GM21381 (cell line): ENCODE data around the gene MESD.
A peak's percentile ranks its signal among the peaks of the same experiment; 100 is the strongest.

Experiments used
- ATAC-seq: cut with Tn5 transposase; IDR thresholded peaks from one replicate; pipeline ENCODE4 v1.9.1; 2021; ENCODE audit warnings: mild to moderate bottlenecking, moderate library complexity; ENCODE audit not compliant: unreplicated experiment

The MESD gene

GRCh38 chr15:81015621-81016488, 26.2 kb upstream of the MESD start:
- ATAC-seq: no peak

- ATAC-seq: no peak
Measured at GRCh38 chr15:81014446-81015093, 25.0 kb upstream of the MESD start.

GRCh38 chr15:81013396-81013929, 23.8 kb upstream of the MESD start:
- no peak for ATAC-seq

- no peak for ATAC-seq
Measured at GRCh38 chr15:81012588-81012987, 23.0 kb upstream of the MESD start.

- no peak for ATAC-seq
Measured at GRCh38 chr15:81011593-81011992, 22.0 kb upstream of the MESD start.

- no peak for ATAC-seq
Measured at GRCh38 chr15:81010086-81010485, 20.5 kb upstream of the MESD start.

- no peak for ATAC-seq
Measured at GRCh38 chr15:81008312-81008711, 18.7 kb upstream of the MESD start.

GRCh38 chr15:81007428-81008064, 17.9 kb upstream of the MESD start:
- no peak for ATAC-seq

GRCh38 chr15:81006124-81006523, 16.5 kb upstream of the MESD start:
- ATAC-seq: no peak

GRCh38 chr15:81003097-81003350, 13.4 kb upstream of the MESD start:
- ATAC-seq: no peak

- no peak for ATAC-seq
Measured at GRCh38 chr15:81002331-81003096, 12.9 kb upstream of the MESD start.

GRCh38 chr15:81002009-81002330, 12.4 kb upstream of the MESD start:
- ATAC-seq: no peak

- ATAC-seq: peak; percentile 35
Measured at GRCh38 chr15:81001152-81002008, 11.8 kb upstream of the MESD start.

- ATAC-seq: peak; percentile 59
Measured at GRCh38 chr15:81000624-81001151, 11.1 kb upstream of the MESD start, which contains the start of gene TLNRD1. Gene TLNRD1, plus strand, starts transcription at chr15:81000923. Its CDS starts 1,349 bp downstream, at chr15:81002272.

- no peak for ATAC-seq
Measured at GRCh38 chr15:81000144-81000623, 10.6 kb upstream of the MESD start.

GRCh38 chr15:80999623-81000036, 10.0 kb upstream of the MESD start:
- peak; percentile 32 for ATAC-seq

- no peak for ATAC-seq
Measured at GRCh38 chr15:80998251-80998650, 8.6 kb upstream of the MESD start.

GRCh38 chr15:80997692-80998091, 8.1 kb upstream of the MESD start:
- ATAC-seq: no peak

- no peak for ATAC-seq
Measured at GRCh38 chr15:80996247-80996646, 6.6 kb upstream of the MESD start.

GRCh38 chr15:80992441-80992840, 2.8 kb upstream of the MESD start:
- ATAC-seq: no peak
